DMS153 treated with DMSO at 0.1 percent for 48 hours (cell line): Measurements from ENCODE around the gene ENDOV.

Experiments
- DNase-seq: peaks from one replicate; lab custom pipeline; 2025; ENCODE audit not compliant: unreplicated experiment; lab: John Stamatoyannopoulos, UW

ENDOV gene

GRCh38 chr17:80430446-80431245, 15.7 kb downstream of the ENDOV start:
- no peak for DNase-seq

DNA sequence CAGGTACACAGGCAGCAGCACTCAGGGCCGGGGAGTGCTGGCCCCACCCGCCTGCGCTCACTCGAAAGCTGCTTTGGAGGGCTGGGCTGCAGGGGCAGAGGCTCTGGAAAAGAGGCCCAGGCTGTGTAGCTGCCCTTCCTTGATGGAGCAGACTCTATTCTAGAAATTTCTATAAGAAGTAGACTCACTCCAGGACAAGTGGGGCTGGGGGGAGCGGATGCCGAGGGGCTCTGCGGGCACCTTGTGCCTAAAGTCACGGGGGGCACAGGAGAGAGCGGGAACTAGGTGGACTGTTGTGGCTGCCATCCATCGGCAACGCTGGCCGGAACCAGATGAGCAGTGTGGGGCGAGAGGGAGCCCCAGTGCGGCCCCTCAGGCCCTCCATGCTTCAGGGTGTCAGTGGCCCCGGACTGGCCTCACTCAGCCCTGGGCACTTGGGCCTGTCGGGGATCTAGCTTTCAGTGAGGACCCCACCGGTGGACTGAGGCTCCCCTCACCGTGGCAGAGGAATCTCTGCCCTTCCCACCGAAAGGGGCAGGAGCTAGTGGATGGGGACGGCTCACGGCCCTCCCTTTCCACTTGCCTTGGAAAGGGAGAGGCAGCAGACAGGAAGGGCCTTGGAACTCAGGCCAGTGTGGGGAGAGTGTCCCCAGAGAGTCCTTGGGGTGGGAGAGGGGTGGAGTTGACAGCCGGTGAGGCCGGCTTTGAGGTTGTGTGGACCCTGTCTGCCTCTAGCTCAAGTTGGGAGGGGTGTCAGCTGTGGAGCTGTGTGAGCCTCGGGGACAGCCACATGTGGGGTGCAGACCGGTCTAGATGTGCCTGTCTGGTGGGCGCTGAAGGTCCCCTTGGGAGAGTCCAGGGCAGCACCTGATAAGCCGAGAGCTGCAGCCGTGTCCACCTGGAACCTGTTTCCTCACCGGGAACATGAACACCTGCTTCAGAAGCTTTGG, 16.6 kb downstream of the ENDOV start:
- DNase-seq = no peak

DNA sequence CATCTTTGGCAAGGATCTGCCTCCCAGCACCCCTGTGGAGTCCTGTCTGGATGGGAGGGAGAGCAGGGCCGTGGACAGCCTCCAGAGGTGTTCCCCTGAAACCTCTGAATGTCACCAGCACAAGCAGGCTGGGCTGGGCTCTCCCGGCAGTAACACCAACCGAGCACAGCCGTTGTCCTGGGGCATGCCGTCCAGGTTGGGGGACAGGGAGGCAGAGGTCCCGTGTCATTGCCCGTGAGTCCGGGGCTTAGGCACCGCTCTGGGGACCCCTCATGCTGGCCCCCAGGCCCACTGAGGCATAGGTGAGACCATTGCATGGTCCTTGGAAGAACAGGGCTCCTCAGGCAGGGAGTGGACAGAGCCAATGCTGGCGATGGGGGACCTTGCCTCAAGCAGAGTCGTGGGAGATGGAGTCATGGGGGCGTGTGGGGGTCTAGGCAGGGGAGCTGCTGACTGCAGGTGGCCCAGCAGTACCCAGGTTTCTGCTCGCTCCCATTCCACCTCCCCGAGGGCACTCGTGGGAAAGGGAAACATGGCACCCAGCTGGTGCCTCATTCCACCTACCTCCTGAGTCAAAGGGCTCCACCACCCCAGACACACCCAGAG, 17.5 kb downstream of the ENDOV start:
- DNase-seq = no peak

DNA sequence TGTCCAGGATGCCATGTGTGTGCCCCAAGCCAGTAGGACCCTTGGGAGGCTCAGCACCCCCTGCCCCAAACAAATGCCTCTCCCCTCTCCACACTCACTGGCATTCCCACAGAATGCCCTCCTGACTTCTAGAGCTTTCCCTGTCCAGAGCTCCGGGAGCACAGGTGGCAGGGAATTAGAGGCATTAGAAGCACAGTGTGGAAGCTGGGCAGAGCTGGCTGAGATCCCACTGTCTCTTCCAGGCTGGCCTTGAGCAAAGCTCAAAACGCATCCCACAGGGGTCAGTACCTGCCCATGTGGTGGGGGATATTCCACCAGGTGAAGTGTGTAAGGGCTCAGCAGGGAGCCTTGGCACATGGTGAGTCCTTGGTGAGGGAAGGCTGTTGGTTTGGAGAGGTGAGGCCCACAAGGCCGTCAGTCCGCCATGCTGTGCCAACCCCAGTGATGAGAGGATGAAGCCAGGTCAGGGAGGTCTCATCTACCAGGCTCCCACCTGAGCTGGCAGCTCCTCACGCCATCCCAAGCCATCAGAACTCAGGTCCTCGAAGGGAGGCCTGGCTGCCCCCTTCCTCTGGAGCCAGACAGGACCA, 18.1 kb downstream of the ENDOV start:
- DNase-seq = no peak

DNA sequence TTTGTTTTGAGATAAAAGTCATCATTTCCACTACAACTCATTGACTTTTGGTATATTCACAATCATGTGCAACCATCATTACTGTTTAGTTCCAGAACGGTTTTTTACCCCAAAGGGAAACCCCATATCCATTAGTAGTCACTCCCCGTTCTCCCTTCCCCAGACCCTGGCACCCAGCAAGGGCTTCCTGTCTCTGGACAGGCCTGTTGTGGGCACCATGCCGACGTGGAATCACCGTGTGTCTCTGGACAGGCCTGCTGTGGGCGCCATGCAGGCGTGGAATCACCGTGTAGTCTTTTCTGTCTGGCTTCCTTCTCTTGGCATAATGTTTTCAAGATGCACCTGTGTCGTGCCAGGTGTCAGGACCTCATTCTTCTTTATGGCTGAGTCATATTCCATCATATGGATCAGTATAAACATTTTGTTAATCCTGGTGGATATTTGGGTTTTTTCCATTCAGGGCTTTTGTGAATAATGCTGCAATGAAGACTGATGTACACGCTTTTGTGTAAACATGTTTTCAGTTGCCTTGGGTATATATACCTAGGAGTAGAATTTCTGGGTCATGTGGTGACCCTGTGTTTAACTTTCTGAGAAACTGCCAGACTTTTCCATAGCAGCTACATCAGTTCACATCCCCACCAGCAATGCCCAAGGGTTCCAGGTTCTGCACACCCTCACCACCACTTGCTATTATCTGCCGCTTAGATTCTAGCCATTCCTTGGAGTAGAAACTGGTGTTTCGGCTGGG, 19.1 kb downstream of the ENDOV start:
- no peak for DNase-seq

- DNase-seq = no peak
Measured at GRCh38 chr17:80437532-80437931, 22.6 kb downstream of the ENDOV start.

DNA sequence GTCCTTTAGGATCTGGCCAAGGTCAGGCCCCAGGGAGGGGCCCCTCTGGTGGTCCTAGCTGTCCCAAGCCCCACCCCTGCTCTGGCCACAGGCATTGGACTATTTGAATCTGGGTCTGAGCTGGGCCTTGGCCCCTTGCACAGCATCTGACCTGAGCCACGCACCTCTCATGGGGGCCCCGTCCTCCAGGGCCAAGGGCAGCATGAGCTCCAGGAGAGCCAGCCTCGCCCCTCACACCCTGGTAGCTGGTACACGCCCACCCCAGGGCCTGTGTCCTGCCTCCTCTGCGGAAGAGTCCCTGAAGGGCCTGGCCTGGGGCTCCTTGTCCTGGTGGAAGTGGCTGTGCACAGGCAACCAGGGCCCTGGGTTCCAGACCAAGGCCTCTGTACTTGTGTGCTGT, 23.8 kb downstream of the ENDOV start:
- DNase-seq = no peak

DNA sequence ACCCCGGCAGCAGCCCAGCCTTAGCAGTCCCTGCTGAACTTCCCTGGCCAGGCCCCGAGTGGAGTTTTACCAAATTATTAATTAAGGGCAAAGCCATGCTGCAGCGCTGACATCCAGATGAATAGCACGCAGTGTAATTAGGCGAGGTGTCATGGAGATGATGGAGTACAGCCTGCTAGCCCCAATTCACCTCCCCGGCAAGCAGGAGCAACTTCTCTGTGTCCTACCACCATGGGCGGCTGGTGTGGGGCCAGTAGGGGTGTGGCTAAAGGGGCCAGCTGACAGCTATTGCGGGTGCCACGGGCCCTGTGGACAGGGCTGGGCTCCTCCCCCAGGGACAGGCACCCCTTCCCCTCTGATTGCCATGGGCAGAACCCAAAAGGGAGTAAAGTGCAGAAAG, 24.5 kb downstream of the ENDOV start:
- DNase-seq = no peak

DNA sequence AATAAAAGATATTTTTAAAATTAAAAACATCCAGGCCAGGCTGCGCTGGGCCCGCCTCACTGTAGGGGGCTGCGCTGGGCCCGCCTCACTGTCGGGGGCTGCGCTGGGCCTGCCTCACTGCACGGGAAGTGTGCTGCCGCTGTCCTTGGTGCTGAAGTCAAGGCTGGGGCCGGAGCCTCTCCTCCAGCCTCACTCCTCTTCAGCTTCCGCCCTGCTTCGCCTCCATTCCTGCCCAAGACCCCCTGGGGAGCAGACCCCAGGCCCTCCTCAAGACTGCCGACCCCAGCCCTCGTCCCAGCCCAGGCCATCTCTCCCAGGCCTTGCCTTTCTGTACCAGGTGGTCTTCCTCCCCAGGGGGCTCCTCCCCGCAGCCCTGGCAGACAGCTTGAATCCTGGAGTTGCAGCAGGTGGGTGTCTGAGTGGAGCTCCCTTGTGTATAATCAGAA, 26.2 kb downstream of the ENDOV start:
- DNase-seq = no peak

DNA sequence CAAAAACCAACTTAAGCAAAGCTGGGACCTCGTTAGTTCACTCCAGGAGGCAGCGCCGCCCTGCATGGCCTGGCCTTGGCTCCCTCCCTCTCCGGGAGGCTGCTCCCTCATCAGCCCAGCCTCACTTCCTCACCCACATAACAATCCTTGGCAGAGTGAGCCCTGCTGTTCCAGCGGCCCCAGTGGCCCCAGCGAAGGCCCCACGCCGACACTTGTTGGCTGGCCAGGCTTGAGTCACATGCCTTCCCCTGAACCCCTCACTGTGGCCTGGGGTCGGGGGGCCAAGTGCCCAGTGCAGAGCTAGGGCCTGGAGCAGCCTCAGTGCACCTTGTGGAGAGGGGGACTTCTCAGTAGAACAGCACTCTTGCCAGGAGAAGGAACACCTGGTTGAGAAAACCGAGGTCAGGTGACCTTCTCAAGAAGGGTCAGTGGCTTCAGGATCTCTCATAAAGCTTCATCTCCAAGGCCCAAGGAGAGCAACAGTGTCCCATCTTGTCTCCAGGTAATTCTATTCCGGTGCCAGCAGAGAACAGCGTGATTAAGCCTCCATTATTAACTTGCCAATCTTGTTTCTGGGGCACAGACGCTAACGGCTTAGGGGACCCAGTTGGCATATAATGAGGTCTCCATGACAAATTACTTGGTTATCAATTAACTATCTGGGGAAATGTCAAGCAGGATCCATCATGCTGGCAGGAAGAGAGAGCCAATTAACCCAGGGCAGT, 26.8 kb downstream of the ENDOV start:
- DNase-seq = no peak

DNA sequence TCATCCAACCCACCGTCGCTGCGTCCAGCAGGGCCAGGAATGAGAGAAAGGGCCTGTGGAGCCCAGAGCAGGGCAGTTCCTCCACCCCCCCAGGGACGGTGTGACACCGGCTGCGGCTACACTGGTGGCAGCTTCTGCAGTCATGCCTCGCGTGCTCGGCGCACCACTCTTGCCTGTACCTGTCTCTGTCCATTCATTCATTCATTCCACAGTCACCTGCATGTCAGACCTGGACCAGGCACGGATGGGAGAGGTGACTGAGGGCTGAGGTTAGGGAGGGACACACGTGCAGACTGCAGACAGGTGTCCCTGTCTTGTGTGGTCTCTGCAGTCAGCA, 27.3 kb downstream of the ENDOV start:
- DNase-seq = no peak

DNA sequence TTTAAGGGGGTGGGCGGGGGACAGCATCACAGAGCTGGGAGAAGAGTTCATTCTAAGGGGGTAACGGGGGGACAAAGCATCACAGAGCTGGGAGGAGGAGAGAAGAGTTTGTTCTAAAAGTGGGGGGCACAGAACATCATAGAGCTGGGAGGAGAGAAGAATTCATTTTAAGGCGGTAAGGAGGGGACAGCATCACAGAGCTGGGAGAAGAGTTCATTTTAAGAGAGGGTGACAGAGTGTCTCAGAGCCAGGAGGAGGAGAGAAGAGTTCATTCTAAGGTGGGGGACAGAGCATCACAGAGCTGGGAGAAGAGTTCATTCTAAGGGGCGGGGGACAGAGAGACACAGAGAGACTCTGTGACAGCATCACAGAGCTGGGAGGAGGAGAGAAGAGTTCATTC, 27.8 kb downstream of the ENDOV start:
- no peak for DNase-seq

DNA sequence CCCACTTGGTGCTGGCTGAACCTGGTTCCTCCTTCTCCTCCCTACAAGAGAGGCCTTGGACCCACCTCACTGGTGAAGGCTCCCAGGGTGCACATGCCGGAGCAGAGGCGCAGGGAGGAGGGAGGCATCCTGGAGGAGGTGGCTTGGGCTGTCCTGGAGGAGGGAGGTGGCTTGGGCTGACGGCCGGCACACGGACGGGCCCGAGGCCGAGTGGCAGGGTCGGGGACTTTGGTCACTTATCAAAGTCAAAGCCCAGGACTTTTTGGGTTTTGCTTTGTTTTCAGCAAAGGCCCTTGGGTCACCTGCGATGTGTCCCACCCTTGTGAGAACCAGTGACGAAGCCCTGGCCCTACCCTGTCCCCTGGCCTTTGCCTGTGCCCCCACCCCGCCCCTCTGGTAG, 28.5 kb downstream of the ENDOV start:
- no peak for DNase-seq

DNA sequence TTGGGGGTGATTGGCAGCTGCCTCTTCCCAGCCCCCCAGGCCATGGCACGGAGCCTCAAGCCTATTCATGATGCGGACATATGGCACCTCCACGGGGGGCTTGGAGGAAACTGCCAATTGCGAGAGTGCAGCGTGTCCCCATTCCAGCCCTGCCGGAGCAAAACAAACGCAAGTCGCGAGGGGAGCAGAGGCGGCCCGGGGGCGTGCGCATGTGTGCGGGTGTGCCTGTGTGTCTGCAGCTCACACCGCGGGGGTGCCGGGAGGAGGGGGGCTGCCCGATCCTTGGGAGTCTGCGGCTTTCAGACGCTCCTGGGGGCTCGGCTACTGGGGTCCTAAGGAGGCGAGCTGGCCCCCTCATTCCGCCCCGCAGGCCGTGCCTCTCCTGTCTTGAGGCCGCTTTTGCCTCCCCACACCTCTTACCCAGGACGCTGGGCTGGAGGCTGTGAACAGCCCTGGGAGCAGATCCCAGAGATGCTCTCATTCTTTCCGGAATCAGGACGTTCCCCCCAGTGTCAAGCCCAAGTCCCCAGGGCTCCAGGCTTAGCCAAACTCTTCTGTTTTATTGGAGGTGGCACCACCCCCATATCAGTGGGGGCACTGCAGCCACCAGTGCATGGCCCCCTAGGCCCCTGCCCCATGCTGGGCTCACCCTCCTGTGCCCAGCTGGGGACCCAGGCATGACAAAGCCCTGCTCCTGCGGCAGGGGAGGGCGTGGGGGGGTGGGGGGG, 29.1 kb downstream of the ENDOV start:
- DNase-seq = no peak

DNA sequence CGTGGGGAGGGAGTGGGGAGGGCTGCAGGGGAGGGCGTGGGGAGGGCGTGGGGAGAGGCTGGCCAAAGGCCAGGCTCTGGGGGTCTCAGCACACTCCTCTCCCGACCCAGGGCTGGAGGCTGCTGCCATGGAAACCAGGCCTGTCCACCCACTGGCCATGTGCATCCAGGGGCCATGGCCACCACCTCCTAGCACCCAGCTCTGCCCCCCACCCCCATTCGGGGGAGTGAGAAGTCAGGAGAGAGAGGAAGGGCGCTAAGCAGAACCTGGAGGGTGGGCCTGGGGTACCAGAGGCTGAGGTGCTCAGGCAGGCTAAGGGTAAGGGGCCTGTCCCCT, 29.6 kb downstream of the ENDOV start:
- no peak for DNase-seq

GRCh38 chr17:80445007-80445725, 30.2 kb downstream of the ENDOV start:
- no peak for DNase-seq

- DNase-seq = no peak
Measured at GRCh38 chr17:80445726-80446110, 30.8 kb downstream of the ENDOV start.

GRCh38 chr17:80446645-80447405, 31.9 kb downstream of the ENDOV start:
- DNase-seq = no peak
